Measurements from ENCODE around the gene ATG4B.

ATG4B gene

DNA sequence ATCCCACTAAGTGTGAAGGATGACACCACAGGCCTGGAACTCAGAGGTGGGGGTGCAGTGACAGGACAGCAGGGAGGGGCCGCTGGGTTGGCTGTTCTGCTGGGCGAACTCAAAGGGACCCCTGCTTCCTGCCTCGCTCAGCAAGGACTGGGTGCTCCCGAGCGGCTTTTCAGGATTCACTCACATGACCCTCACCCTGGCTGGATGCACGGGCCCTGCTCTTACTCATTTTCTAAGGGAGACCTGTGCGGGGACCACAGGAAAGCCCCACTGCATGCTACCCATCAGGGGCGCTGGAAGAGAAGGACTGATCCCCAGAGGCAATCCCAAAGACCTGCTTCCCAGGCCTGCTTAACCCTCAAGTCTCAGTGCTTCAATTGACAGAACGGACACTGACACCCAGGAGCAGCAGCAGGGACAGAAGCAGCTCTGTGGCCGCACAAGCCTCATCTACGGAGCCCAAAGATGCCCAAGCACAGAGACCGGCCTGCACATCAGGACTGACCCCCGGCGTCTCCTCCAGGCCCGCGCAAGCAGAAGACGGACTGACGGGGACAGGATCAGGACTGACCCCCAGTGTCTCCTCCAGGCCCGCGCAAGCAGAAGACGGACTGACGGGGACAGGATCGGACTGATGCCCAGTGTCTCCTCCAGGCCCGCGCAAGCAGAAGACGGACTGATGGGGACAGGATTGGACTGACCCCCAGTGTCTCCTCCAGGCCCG lies 30.2 kb upstream of the ATG4B start:
- H3K36me3 Mint-ChIP-seq: peaks cover 21 to 34% of the 10 kb centered on the region in 2 donors
- no peaks in the 10 kb centered on the region for H3K9me3 Mint-ChIP-seq
- DNase-seq: no peak
- H3K27me3 Mint-ChIP-seq: no peaks in the 10 kb centered on the region
- H3K27ac Mint-ChIP-seq: no peak overlapping the region
- ATAC-seq (replicated peaks): no peak
- H3K4me1 Mint-ChIP-seq: peaks cover 12 to 21% of the 10 kb centered on the region in 2 donors
- H3K4me3 Mint-ChIP-seq: no peak overlapping the region

DNA sequence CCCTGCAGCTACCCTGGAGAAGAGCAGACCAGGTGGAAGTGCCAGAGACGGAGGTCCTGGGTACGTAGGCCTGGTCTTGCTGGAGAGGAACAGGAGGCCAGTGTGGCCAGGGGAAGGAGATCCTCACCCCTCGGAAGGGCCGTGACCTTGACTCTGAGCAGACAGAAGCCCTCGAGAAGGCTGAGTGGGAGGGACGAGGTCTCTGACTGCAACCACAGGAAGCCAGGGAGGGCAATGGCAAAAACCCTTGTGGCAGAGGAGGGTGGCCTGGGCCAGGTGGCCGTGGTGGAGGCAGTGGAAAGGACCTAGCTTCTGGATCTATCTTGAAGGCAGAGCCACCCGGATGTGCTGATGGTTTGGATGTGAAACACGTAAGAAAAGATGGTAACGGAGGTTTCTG lies 28.6 kb upstream of the ATG4B start:
- DNase-seq: no peak
- H3K27me3 Mint-ChIP-seq: no peaks in the 10 kb centered on the region

GRCh38 chr2:241609859-241610793 lies 27.4 kb upstream of the ATG4B start:
- Mint-ChIP-seq H3K36me3 (peaks cover 16 to 36% of the 10 kb centered on the region in 2 donors), H3K4me3 (peak overlapping the region; percentile 79 to 87), H3K9me3 (no peaks in the 10 kb centered on the region), H3K4me1 (peaks cover 12 to 21% of the 10 kb centered on the region in 2 donors), H3K27me3 (no peaks in the 10 kb centered on the region), H3K27ac (peak overlapping the region; percentile 94)
- ATAC-seq (replicated peaks): peak; percentile 99
- DNase-seq: peak; percentile 86

More for the DNA sequence above, 28.6 kb upstream of the ATG4B start:
- Mint-ChIP-seq H3K4me3 (peak overlapping the region; percentile 58 to 71), H3K9me3 (no peaks in the 10 kb centered on the region), H3K27ac (peak overlapping the region; percentile 88), H3K4me1 (peaks cover 12 to 21% of the 10 kb centered on the region in 2 donors), H3K36me3 (peaks cover 16 to 36% of the 10 kb centered on the region in 2 donors)
- no peak for ATAC-seq (replicated peaks)

DNA sequence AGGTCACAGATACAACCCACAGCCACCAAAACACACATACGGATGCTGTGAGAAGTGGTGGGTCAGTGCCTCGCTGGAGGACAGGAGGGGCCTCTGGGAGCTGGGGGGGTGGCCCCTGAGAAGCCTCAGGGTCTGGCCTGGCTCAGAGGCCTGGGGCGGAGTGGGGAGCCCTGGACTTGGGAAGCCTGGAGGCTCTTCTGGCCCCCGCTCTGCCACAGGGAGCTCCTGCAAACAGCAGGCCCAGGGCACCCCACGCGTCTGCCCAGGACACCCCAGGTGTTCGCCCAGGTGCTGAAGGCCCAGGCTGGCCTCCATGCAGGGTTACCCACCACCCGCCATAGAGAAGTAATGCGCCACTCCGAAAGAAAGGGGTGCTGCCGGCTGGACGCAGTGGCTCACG lies 26.4 kb upstream of the ATG4B start:
- no peak for DNase-seq
- Mint-ChIP-seq H3K27ac (no peak overlapping the region), H3K9me3 (no peaks in the 10 kb centered on the region), H3K4me1 (peaks cover 14 to 23% of the 10 kb centered on the region in 2 donors), H3K4me3 (peak overlapping the region in 1 of 2 donors; percentile 79), H3K36me3 (peaks cover 18 to 41% of the 10 kb centered on the region in 2 donors), H3K27me3 (no peaks in the 10 kb centered on the region)
- no peak for ATAC-seq (replicated peaks)

GRCh38 chr2:241612156-241613016 lies 25.1 kb upstream of the ATG4B start:
- H3K36me3 Mint-ChIP-seq: peaks cover 12 to 38% of the 10 kb centered on the region in 2 donors
- no peak overlapping the region for H3K27ac Mint-ChIP-seq
- no peak for DNase-seq
- no peak for ATAC-seq (replicated peaks)
- no peak overlapping the region for H3K4me3 Mint-ChIP-seq
- no peaks in the 10 kb centered on the region for H3K27me3 Mint-ChIP-seq
- H3K4me1 Mint-ChIP-seq: peaks cover 17 to 36% of the 10 kb centered on the region in 2 donors
- H3K9me3 Mint-ChIP-seq: no peaks in the 10 kb centered on the region

DNA sequence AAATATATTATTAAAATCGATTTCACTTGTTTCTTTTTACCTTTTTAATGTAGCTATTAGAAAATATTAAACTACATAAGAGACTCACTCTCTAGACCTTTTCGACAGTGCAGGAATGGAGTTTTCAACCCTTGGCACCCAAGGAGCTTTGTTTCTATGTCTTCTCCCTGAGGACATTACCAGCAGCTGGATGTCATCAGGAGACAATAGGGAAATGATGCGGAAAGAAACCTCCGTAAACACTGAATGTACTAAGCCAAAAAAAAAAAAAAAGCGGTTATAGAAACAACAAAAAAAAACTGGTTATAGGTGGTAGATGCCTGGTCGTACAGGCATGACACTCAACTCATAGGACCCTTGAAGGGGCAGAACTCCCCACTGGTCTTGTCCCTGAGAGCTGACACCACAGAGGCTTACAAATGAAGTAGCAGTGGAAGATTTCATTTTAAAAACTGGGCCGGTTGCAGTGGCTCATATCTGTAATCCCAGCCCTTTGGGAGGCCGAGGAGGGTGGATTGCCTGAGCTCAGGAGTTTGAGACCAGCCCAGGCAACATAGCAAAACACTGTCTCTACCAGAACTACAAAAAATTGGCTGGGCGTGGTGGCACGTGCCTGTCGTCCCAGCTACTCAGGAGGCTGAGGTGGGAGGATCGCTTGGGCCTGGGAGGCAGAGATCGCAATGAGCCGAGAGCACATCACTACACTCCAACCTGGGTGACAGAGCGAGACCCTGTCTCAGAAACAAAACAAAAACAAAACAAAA lies 24.3 kb upstream of the ATG4B start:
- Mint-ChIP-seq H3K4me1 (peaks cover 24 to 44% of the 10 kb centered on the region in 2 donors), H3K36me3 (peaks cover 8 to 38% of the 10 kb centered on the region in 2 donors), H3K27me3 (no peaks in the 10 kb centered on the region), H3K27ac (no peak overlapping the region), H3K9me3 (no peaks in the 10 kb centered on the region), H3K4me3 (no peak overlapping the region)
- no peak for DNase-seq
- no peak for ATAC-seq (replicated peaks)

DNA sequence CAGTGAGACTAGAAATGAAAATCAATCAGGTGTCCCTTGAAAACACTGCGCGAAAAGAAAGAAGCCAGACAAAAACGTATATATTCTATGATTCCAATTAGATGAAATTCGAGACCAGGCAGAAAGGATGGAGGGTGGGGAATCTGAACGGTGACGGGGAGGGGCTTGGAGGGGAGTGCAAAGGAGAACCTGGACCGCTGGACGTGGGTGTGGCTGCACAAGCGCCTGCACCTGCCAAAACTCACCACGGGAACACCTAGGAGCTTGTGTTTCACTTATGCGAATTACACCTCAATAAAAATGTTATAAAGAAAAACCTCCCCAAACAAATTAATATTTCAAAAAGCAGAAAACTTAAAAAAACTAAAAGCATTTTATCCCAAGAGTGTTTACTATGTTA lies 22.5 kb upstream of the ATG4B start:
- H3K27ac Mint-ChIP-seq: no peak overlapping the region
- H3K36me3 Mint-ChIP-seq: peaks cover 17 to 45% of the 10 kb centered on the region in 2 donors
- H3K27me3 Mint-ChIP-seq: no peaks in the 10 kb centered on the region
- H3K4me1 Mint-ChIP-seq: peaks cover 24 to 36% of the 10 kb centered on the region in 2 donors
- DNase-seq: no peak
- ATAC-seq (replicated peaks): no peak
- H3K4me3 Mint-ChIP-seq: no peak overlapping the region
- H3K9me3 Mint-ChIP-seq: peaks cover 3 to 7% of the 10 kb centered on the region in 2 donors

GRCh38 chr2:241615522-241616052 lies 21.9 kb upstream of the ATG4B start:
- DNase-seq (no peak), ATAC-seq (replicated peaks) (no peak)
- Mint-ChIP-seq H3K36me3 (peaks cover 20 to 50% of the 10 kb centered on the region in 2 donors), H3K27me3 (no peaks in the 10 kb centered on the region), H3K4me3 (peak overlapping the region in 1 of 2 donors; percentile 62), H3K9me3 (peaks cover 6 to 13% of the 10 kb centered on the region in 2 donors), H3K27ac (peak overlapping the region; percentile 79), H3K4me1 (peaks cover 26 to 34% of the 10 kb centered on the region in 2 donors)

- peaks cover 26 to 57% of the 10 kb centered on the region in 2 donors for H3K36me3 Mint-ChIP-seq
- peaks cover 27 to 33% of the 10 kb centered on the region in 2 donors for H3K4me1 Mint-ChIP-seq
- DNase-seq: no peak
- H3K27ac Mint-ChIP-seq: peak overlapping the region; percentile 79
- ATAC-seq (replicated peaks): no peak
- peaks cover 10 to 17% of the 10 kb centered on the region in 2 donors for H3K9me3 Mint-ChIP-seq
- H3K4me3 Mint-ChIP-seq: peak overlapping the region in 1 of 2 donors; percentile 62
- H3K27me3 Mint-ChIP-seq: no peaks in the 10 kb centered on the region
Observed at GRCh38 chr2:241616168-241617125, 21.0 kb upstream of the ATG4B start.

GRCh38 chr2:241617431-241618154 lies 19.9 kb upstream of the ATG4B start:
- ATAC-seq (replicated peaks): peak; percentile 83 to 84
- Mint-ChIP-seq H3K4me1 (peaks cover 29 to 33% of the 10 kb centered on the region in 2 donors), H3K27ac (peak overlapping the region; percentile 89), H3K4me3 (peak overlapping the region; percentile 85), H3K27me3 (no peaks in the 10 kb centered on the region), H3K36me3 (peaks cover 30 to 52% of the 10 kb centered on the region in 2 donors), H3K9me3 (peaks cover 10 to 19% of the 10 kb centered on the region in 2 donors)
- DNase-seq: no peak

- Mint-ChIP-seq H3K27me3 (no peaks in the 10 kb centered on the region), H3K27ac (no peak overlapping the region), H3K4me3 (no peak overlapping the region), H3K36me3 (peaks cover 30 to 49% of the 10 kb centered on the region in 2 donors), H3K9me3 (peaks cover 10 to 19% of the 10 kb centered on the region in 2 donors), H3K4me1 (peaks cover 29 to 33% of the 10 kb centered on the region in 2 donors)
- ATAC-seq (replicated peaks) (no peak), DNase-seq (no peak)
Observed at GRCh38 chr2:241618296-241618805, 19.1 kb upstream of the ATG4B start.
